Heart left ventricle (tissue), 13 donors: Measurements from ENCODE around the gene GTF3C1.

Experiments used
- CTCF ChIP-seq, 12 donors: fragments of 200-600 bp; sonication (generic) in 4 of 12; IDR thresholded peaks; one replicate each; pipeline versions ENCODE4 v1.5.0 to v1.8.0; 2018 to 2022; ENCODE audit warnings: antibody characterized with exemption in 12 of 12, mild to moderate bottlenecking in 5 of 12
- POLR2A ChIP-seq, 2 donors: fragments of 450-650 bp; IDR thresholded peaks; one replicate each; pipeline ENCODE4 v1.6.1; 2017; ENCODE audit warnings: antibody characterized with exemption in 2 of 2, mild to moderate bottlenecking in 2 of 2, moderate library complexity in 2 of 2
- donor health status: ischemic (EF 13 %, LVEDD 7.1; RV severe dilation, severe dysfunction).
- donor health status: DM: no; HTN: yes; CAD: no.
- donor health status: DM: no; HTN: no; CAD: no.
- donor health status: ischemic (EF 25% LVEDD 6.9; RV normal size, moderate dysfunction).
- donor health status: ischemic (EF 25% LVEDD 5.7; RV mildly dilated, moderate dysfunction).
- donor health status: ischemic (EF 35%, LVEDD 5.7; RV mildly dilated, moderate dysfunction).
- donor health status: nonischemic (EF 11% LVEDD 7.7; RV severe dilation, severe dysfunction).
- donor health status: DM: yes; HTN: yes; CAD: no.
- donor health status: PGD.
- donor health status: ischemic (EF 29% LVEDD 5.4; RV normal size, mild dysfunction).
- donor health status: nonischemic (EF 23%, LVEDD 6.1; RV moderate dilation, normal function).

- TF ChIP-seq CTCF (IDR thresholded peaks at IDR 0.05) (no peak), POLR2A (IDR thresholded peaks at IDR 0.05) (no peak)
Observed at GRCh38 chr16:27453494-27453825, 96.3 kb downstream of the GTF3C1 start.
